K562 (cell line): Measurements from ENCODE around the gene NPC1L1. TPM values are rescaled to one million over a fixed set of nuclear protein-coding genes. Genes with fewer than 3 reads are reported as not detected.

Experiments
- FOXK1 ChIP-seq: sonication (generic); formaldehyde crosslinking; IDR thresholded peaks from 2 replicates; pipeline ENCODE4 v1.8.0; 2022; ENCODE audit warnings: missing genetic modification reagents, mild to moderate bottlenecking, borderline replicate concordance
- GATA2 ChIP-seq: sonication (generic); formaldehyde crosslinking; IDR thresholded peaks from 2 replicates; pipeline ENCODE4 v1.4.0; 2020; ENCODE audit warnings: mild to moderate bottlenecking, missing genetic modification reagents
- HDGF ChIP-seq: fragments of 450-650 bp; IDR thresholded peaks from 2 replicates; pipeline ENCODE4 v1.6.1; 2016
- JUN ChIP-seq, 2 experiments: sonication (generic) in 1 of 2; formaldehyde crosslinking in 1 of 2; IDR thresholded peaks; 2 replicates each; pipeline versions ENCODE4 v1.6.1 to v1.8.0; 2012 to 2022; ENCODE audit warnings: borderline replicate concordance in 2 of 2, mild to moderate bottlenecking in 2 of 2, improper control_type of control experiment in 1 of 2, low read depth in 1 of 2, low read length in 1 of 2, missing genetic modification reagents in 1 of 2
- KAT7 ChIP-seq: sonication (generic); formaldehyde crosslinking; IDR thresholded peaks from 2 replicates; pipeline ENCODE4 v1.8.0; 2022; ENCODE audit warnings: missing genetic modification reagents, mild to moderate bottlenecking, borderline replicate concordance
- NFIC ChIP-seq: fragments of 450-650 bp; IDR thresholded peaks from 2 replicates; pipeline ENCODE4 v1.6.1; 2017; ENCODE audit warnings: mild to moderate bottlenecking, inconsistent platforms
- PHF21A ChIP-seq: fragments of 450-650 bp; IDR thresholded peaks from 2 replicates; pipeline ENCODE4 v1.6.1; 2017; ENCODE audit warnings: low read depth, borderline replicate concordance
- RHOXF2B ChIP-seq: fragments of 250-450 bp; sonication (Bioruptor Pico); conservative IDR thresholded peaks from 2 replicates; pipeline ENCODE4 v1.5.1; 2021
- SIRT6 ChIP-seq: IDR thresholded peaks from one replicate; pipeline ENCODE4 v1.6.1; 2012; ENCODE audit warnings: low read depth, mild to moderate bottlenecking, control low read depth, inconsistent platforms, low read length, moderate library complexity
- SIX5 ChIP-seq, 2 experiments: IDR thresholded peaks; 2 replicates each; pipeline ENCODE4 v1.6.1; 2011; ENCODE audit warnings: low read length in 2 of 2, borderline replicate concordance in 1 of 2, low read depth in 1 of 2, mild to moderate bottlenecking in 1 of 2, moderate library complexity in 1 of 2; ENCODE audit not compliant: insufficient read depth in 1 of 2
- TSC22D4 ChIP-seq: fragments of 450-650 bp; IDR thresholded peaks from 2 replicates; pipeline ENCODE4 v1.6.1; 2016; ENCODE audit warnings: missing genetic modification characterization, missing biosample characterization, control low read depth
- U2AF1 ChIP-seq: fragments of 200-400 bp; formaldehyde crosslinking; optimal IDR thresholded peaks from 2 replicates; pipeline ENCODE3; 2017; ENCODE audit warnings: mild to moderate bottlenecking, low read depth, low read length, moderate library complexity
- XRCC5 ChIP-seq: fragments of 200-400 bp; formaldehyde crosslinking; IDR thresholded peaks from 2 replicates; pipeline ENCODE4 v1.6.1; 2017; ENCODE audit warnings: low read depth, mild to moderate bottlenecking, low read length
- ZNF431 ChIP-seq: sonication (generic); formaldehyde crosslinking; IDR thresholded peaks from 2 replicates; pipeline ENCODE4 v1.8.0; 2022; ENCODE audit warnings: mild to moderate bottlenecking, missing genetic modification reagents
- polyA plus RNA-seq, 8 experiments: library from polyadenylated mRNA; depleted of rRNA in 4 of 8; stranded (reverse) in 5 of 8; unstranded in 3 of 8; fragments of >200 nt; fragmentation: Nextera tagmentation in 2 of 8; fragmentation: Illumina TruSeq in 1 of 8; extraction: Ambion mirVana in 2 of 8; extraction: Trizol in 1 of 8; gene quantifications; 2 replicates each; pipeline versions ENCODE4 v1.2.1 to v1.2.3, GENCODE V29; 2011 to 2014; ENCODE audit warnings: inconsistent platforms in 1 of 8, missing spikeins in 1 of 8
- total RNA-seq, 7 experiments: library from RNA; depleted of rRNA in 6 of 7; stranded (reverse); fragments of >200 nt in 6 of 7; fragmentation: Illumina TruSeq in 2 of 7; extraction: Trizol in 2 of 7; gene quantifications; 2 replicates each; pipeline versions ENCODE4 v1.2.1 to v1.2.3, GENCODE V29; 2011 to 2021; ENCODE audit warnings: low replicate concordance in 1 of 7
- TF ChIP-seq, protein P1 (sequence below): fragments of 200-800 bp; sonication (Bioruptor generic); IDR thresholded peaks from 2 replicates; pipeline ENCODE4 v1.6.1; 2016; ENCODE audit warnings: missing genetic modification characterization, missing compliant biosample characterization
- TF ChIP-seq, protein P2 (sequence below): sonication (generic); formaldehyde crosslinking; IDR thresholded peaks from 2 replicates; pipeline ENCODE4 v1.8.0; 2023; ENCODE audit warnings: mild to moderate bottlenecking, missing genetic modification reagents
- TF ChIP-seq, protein P3 (sequence below): fragments of 250-450 bp; sonication (Bioruptor Pico); IDR thresholded peaks from 2 replicates; pipeline ENCODE4 v1.9.0; 2021; ENCODE audit warnings: mild to moderate bottlenecking, inconsistent platforms

NPC1L1 gene
- total and polyA plus RNA-seq, 9 of the 15 experiments (the other 6 are each of a cell fraction or from before 2014, with no cell fraction given), result 0.01 to 0.18 (median 0.07) TPM; not detected in 4

GRCh38 chr7:44580945-44581878 lies 40.1 kb upstream of the NPC1L1 start (continued):
- TF ChIP-seq SIRT6 (no peak), TSC22D4 (tag) (no peak), HDGF (peak; percentile 61; the same call in 1 of the 2 replicates), KAT7 (CRISPR knock-in tag) (0 out of 2 replicates have a peak, but pooled peaks have one; percentile 4), RHOXF2B (CRISPR knock-in tag) (no peak), FOXK1 (CRISPR knock-in tag) (no peak), GATA2 (CRISPR knock-in tag) (peak; percentile 47; the same call in 1 of the 2 replicates), JUN (IDR thresholded peaks at IDR 0.05; ENCODE audit: borderline replicate concordance, low read depth, low read length) (no peak), JUN (CRISPR knock-in tag; IDR thresholded peaks at IDR 0.05; ENCODE audit: borderline replicate concordance) (0 out of 2 replicates have a peak, but pooled peaks have one; percentile 22), XRCC5 (no peak), ZNF431 (0 out of 2 replicates have a peak, but pooled peaks have one; percentile 37), SIX5 (IDR thresholded peaks at IDR 0.05; ENCODE audit: borderline replicate concordance in 1 of 2, insufficient read depth in 1 of 2, low read depth in 1 of 2, low read length in 2 of 2) (no peak), NFIC (peak; percentile 43; the same call in 1 of the 2 replicates), U2AF1 (no peak), PHF21A (no peak)
- TF ChIP-seq, protein P1, sequence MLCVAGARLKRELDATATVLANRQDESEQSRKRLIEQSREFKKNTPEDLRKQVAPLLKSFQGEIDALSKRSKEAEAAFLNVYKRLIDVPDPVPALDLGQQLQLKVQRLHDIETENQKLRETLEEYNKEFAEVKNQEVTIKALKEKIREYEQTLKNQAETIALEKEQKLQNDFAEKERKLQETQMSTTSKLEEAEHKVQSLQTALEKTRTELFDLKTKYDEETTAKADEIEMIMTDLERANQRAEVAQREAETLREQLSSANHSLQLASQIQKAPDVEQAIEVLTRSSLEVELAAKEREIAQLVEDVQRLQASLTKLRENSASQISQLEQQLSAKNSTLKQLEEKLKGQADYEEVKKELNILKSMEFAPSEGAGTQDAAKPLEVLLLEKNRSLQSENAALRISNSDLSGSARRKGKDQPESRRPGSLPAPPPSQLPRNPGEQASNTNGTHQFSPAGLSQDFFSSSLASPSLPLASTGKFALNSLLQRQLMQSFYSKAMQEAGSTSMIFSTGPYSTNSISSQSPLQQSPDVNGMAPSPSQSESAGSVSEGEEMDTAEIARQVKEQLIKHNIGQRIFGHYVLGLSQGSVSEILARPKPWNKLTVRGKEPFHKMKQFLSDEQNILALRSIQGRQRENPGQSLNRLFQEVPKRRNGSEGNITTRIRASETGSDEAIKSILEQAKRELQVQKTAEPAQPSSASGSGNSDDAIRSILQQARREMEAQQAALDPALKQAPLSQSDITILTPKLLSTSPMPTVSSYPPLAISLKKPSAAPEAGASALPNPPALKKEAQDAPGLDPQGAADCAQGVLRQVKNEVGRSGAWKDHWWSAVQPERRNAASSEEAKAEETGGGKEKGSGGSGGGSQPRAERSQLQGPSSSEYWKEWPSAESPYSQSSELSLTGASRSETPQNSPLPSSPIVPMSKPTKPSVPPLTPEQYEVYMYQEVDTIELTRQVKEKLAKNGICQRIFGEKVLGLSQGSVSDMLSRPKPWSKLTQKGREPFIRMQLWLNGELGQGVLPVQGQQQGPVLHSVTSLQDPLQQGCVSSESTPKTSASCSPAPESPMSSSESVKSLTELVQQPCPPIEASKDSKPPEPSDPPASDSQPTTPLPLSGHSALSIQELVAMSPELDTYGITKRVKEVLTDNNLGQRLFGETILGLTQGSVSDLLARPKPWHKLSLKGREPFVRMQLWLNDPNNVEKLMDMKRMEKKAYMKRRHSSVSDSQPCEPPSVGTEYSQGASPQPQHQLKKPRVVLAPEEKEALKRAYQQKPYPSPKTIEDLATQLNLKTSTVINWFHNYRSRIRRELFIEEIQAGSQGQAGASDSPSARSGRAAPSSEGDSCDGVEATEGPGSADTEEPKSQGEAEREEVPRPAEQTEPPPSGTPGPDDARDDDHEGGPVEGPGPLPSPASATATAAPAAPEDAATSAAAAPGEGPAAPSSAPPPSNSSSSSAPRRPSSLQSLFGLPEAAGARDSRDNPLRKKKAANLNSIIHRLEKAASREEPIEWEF (CRISPR knock-in tag), result no peak
- TF ChIP-seq, protein P2, sequence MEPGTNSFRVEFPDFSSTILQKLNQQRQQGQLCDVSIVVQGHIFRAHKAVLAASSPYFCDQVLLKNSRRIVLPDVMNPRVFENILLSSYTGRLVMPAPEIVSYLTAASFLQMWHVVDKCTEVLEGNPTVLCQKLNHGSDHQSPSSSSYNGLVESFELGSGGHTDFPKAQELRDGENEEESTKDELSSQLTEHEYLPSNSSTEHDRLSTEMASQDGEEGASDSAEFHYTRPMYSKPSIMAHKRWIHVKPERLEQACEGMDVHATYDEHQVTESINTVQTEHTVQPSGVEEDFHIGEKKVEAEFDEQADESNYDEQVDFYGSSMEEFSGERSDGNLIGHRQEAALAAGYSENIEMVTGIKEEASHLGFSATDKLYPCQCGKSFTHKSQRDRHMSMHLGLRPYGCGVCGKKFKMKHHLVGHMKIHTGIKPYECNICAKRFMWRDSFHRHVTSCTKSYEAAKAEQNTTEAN (CRISPR knock-in tag), result 0 out of 2 replicates have a peak, but pooled peaks have one; percentile 38
- TF ChIP-seq, protein P3, sequence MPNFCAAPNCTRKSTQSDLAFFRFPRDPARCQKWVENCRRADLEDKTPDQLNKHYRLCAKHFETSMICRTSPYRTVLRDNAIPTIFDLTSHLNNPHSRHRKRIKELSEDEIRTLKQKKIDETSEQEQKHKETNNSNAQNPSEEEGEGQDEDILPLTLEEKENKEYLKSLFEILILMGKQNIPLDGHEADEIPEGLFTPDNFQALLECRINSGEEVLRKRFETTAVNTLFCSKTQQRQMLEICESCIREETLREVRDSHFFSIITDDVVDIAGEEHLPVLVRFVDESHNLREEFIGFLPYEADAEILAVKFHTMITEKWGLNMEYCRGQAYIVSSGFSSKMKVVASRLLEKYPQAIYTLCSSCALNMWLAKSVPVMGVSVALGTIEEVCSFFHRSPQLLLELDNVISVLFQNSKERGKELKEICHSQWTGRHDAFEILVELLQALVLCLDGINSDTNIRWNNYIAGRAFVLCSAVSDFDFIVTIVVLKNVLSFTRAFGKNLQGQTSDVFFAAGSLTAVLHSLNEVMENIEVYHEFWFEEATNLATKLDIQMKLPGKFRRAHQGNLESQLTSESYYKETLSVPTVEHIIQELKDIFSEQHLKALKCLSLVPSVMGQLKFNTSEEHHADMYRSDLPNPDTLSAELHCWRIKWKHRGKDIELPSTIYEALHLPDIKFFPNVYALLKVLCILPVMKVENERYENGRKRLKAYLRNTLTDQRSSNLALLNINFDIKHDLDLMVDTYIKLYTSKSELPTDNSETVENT, result no peak
